Measurements from ENCODE around the gene BHLHE23. TPM values are rescaled to one million over a fixed set of nuclear protein-coding genes. Genes with fewer than 3 reads are reported as not detected.

The BHLHE23 gene
- total RNA-seq (2012; rRNA removed), result not detected in 2 replicates

GRCh38 chr20:63006540-63007359, at the start of gene BHLHE23:
BHLHE23 (minus strand) TSS chr20:63006964; CDS start chr20:63006774, 190 bp downstream.
- H3K9ac ChIP-seq (ENCODE audit: low read depth, low read length), result no peak within 1 kb of the TSS

GRCh38 chr20:63055575-63056235, 48.9 kb upstream of the BHLHE23 start:
- H3K9ac ChIP-seq (ENCODE audit: low read depth, low read length), result no peak overlapping the region
- no peak overlapping the region for H3K4me2 ChIP-seq (ENCODE audit: low read length)
- no peaks in the 10 kb centered on the region for H3K36me3 ChIP-seq (ENCODE audit: insufficient read depth, low read length)
- no peaks in the 10 kb centered on the region for H3K4me1 ChIP-seq (ENCODE audit: control insufficient read depth, insufficient read depth, low read length)
- no peaks in the 10 kb centered on the region for H3K9me3 ChIP-seq (replicated peaks; ENCODE audit: low read length)
- H3K4me3 ChIP-seq (ENCODE audit: low read length), result no peak overlapping the region
- peaks cover 52% of the 10 kb centered on the region for H3K27me3 ChIP-seq (ENCODE audit: control insufficient read depth, insufficient read depth, low read length)

More at GRCh38 chr20:63006540-63007359, at the start of gene BHLHE23:
- Histone ChIP-seq H3K36me3 (ENCODE audit: insufficient read depth, low read length) (no peaks in the 10 kb centered on the region), H3K27me3 (ENCODE audit: control insufficient read depth, insufficient read depth, low read length) (peaks cover 93% of the 10 kb centered on the region), H3K4me3 (ENCODE audit: low read length) (no peak within 1 kb of the TSS), H3K9me3 (replicated peaks; ENCODE audit: low read length) (no peaks in the 10 kb centered on the region), H3K4me2 (ENCODE audit: low read length) (no peak within 1 kb of the TSS), H3K4me1 (ENCODE audit: control insufficient read depth, insufficient read depth, low read length) (no peaks in the 10 kb centered on the region)

DNA sequence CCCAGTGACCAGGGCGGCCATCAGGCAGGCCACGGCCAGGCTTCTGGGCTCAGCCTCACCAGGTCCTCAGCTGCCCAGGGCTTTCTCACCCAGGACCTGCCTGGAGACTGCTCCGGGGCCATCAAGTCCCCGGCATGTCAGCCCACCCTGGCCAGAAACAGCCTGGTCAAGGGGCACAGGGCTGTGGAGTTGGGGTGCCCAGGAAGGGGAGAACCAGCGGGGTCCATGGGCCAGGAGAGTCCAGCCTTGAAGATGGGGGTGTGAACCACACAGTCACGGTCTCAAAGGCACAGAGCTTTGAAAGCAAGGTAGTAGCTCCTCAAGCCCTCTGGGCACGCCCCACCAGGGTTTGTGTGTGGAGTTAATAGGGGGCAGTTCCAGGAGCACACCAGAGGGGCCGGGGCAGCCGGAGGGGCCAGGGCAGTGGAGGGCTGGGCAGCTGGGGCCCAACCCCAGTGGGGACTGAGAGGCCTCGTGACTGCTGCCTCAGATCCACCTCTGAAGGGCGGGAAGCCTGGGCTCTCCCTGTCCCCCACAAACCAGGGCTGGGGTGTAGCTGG, 48.0 kb upstream of the BHLHE23 start:
- H3K27me3 ChIP-seq (ENCODE audit: control insufficient read depth, insufficient read depth, low read length), result peaks cover 55% of the 10 kb centered on the region
- H3K4me3 ChIP-seq (ENCODE audit: low read length), result no peak overlapping the region
- no peak overlapping the region for H3K4me2 ChIP-seq (ENCODE audit: low read length)
- H3K9ac ChIP-seq (ENCODE audit: low read depth, low read length), result no peak overlapping the region
- H3K9me3 ChIP-seq (replicated peaks; ENCODE audit: low read length), result no peaks in the 10 kb centered on the region
- H3K4me1 ChIP-seq (ENCODE audit: control insufficient read depth, insufficient read depth, low read length), result no peaks in the 10 kb centered on the region
- H3K36me3 ChIP-seq (ENCODE audit: insufficient read depth, low read length), result no peaks in the 10 kb centered on the region

DNA sequence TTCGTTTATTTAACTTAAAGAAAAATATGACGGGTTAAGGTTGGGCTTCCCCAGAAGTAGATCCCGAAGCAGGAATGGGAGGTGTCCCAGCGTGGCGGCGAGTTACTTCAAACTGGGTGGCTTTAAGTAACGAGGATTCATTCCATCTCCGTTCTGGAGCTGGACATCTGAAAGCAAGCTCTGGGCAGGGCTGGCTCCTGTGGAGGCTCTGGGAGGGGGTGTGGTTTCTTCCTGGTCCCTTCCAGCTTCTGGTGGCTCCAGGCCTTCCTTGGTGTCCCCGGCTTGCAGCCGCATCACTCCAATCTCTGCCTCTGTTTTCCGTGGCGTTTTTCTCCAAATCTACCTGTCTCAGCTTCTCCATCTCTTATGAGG, 47.3 kb upstream of the BHLHE23 start:
- H3K9me3 ChIP-seq (replicated peaks; ENCODE audit: low read length), result no peaks in the 10 kb centered on the region
- no peak overlapping the region for H3K4me3 ChIP-seq (ENCODE audit: low read length)
- H3K4me1 ChIP-seq (ENCODE audit: control insufficient read depth, insufficient read depth, low read length), result no peaks in the 10 kb centered on the region
- no peak overlapping the region for H3K9ac ChIP-seq (ENCODE audit: low read depth, low read length)
- H3K4me2 ChIP-seq (ENCODE audit: low read length), result no peak overlapping the region
- H3K36me3 ChIP-seq (ENCODE audit: insufficient read depth, low read length), result no peaks in the 10 kb centered on the region
- peaks cover 55% of the 10 kb centered on the region for H3K27me3 ChIP-seq (ENCODE audit: control insufficient read depth, insufficient read depth, low read length)

DNA sequence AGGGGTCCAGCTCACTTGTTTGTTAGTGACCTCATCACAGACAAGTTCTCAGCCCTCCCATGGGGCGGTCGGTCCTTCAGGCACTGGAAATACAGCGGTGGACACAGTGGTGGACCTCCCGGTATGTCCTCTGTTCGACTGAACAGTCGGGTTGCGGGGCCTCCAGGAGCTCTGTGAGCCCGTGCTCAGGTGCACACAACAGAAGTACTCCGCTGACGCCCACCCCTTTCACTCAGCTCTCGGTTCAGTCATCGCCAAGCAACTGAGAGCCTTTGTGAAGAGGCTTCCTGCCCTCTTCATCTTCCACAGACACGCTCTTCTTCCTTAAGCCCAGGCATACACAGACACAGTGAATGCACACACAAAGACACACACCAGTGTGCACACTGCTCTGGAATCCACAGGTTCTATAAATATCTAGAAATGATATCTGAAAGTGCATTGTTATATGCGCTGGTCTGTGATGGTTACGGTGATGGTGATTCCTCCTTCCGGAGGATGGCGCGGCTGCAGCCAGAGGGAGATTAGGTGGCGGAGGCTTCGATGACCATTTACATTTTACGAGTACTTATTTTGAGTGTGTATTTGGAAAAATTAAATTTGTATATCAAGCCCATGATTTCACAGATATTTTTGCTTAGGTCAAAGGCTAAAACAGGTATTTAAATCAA, 46.8 kb upstream of the BHLHE23 start:
- Histone ChIP-seq H3K4me2 (ENCODE audit: low read length) (no peak overlapping the region), H3K4me1 (ENCODE audit: control insufficient read depth, insufficient read depth, low read length) (no peaks in the 10 kb centered on the region), H3K9ac (ENCODE audit: low read depth, low read length) (no peak overlapping the region), H3K4me3 (ENCODE audit: low read length) (no peak overlapping the region), H3K27me3 (ENCODE audit: control insufficient read depth, insufficient read depth, low read length) (peaks cover 50% of the 10 kb centered on the region), H3K9me3 (replicated peaks; ENCODE audit: low read length) (no peaks in the 10 kb centered on the region), H3K36me3 (ENCODE audit: insufficient read depth, low read length) (no peaks in the 10 kb centered on the region)

DNA sequence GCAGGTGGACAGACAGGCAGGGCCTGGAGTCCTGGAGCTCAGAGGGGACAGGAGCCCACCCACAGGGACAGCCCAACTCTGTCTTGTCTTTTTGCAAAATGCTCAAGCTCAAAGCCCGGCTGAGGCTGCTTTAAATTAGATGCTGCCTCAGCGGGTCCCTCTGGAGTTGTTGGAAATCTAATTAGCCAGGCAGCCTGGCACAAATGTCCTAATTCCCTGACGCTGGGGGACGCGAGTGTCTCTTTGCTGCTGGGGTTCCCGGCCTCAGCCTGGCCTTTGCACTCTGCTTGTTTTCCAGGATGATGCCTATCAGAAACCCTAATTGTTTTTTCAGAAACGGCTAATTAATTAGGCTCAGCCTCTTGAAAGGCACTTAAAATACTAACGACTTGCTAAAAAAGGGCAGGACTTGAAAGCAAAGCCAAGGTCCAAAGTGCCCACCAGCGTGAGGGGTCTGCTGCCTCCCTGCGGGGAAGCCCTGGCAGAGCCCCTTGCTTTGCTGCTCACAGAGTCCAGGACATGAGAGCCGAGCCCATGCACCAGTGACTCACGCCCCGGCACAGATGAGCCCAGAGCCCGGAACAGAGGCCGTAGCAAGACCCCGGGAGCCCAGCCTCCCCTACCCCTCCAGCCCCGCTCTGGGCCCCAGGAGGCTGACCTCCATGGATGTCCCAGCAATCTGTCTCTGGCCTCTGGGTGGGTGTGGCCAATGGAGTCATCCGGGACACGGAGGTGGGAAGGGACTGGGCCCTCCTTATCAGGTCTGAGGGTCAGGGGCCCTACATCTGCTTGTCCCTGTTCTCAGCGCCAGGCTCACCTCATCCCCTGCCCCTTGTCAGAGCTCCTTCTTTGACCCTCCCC, 46.0 kb upstream of the BHLHE23 start:
- H3K36me3 ChIP-seq (ENCODE audit: insufficient read depth, low read length), result no peaks in the 10 kb centered on the region
- H3K9me3 ChIP-seq (replicated peaks; ENCODE audit: low read length), result no peaks in the 10 kb centered on the region
- peaks cover 42% of the 10 kb centered on the region for H3K27me3 ChIP-seq (ENCODE audit: control insufficient read depth, insufficient read depth, low read length)
- H3K4me1 ChIP-seq (ENCODE audit: control insufficient read depth, insufficient read depth, low read length), result no peaks in the 10 kb centered on the region
- no peak overlapping the region for H3K4me2 ChIP-seq (ENCODE audit: low read length)
- no peak overlapping the region for H3K9ac ChIP-seq (ENCODE audit: low read depth, low read length)
- H3K4me3 ChIP-seq (ENCODE audit: low read length), result no peak overlapping the region

DNA sequence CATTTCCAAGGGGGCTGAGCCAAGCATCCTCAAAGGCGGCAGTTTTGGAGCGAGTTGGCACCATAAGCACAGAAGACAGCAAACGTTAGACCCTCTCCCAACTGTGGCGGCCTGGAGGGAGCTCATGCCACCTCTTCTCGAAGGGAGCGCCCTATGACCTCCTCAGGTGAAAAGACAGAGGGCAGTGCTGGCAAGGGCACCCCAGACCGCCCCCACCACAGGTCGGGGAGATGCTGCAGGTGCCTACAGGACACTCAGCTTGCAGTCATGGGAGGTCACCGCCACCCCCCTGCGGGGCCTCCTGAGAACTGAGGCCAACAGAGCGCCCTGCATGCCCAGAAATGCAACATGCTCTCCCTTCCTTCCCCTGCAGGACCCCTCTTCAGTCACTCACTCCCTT, 45.1 kb upstream of the BHLHE23 start:
- Histone ChIP-seq H3K36me3 (ENCODE audit: insufficient read depth, low read length) (no peaks in the 10 kb centered on the region), H3K4me2 (ENCODE audit: low read length) (no peak overlapping the region), H3K4me3 (ENCODE audit: low read length) (no peak overlapping the region), H3K9me3 (replicated peaks; ENCODE audit: low read length) (no peaks in the 10 kb centered on the region), H3K4me1 (ENCODE audit: control insufficient read depth, insufficient read depth, low read length) (no peaks in the 10 kb centered on the region), H3K27me3 (ENCODE audit: control insufficient read depth, insufficient read depth, low read length) (peaks cover 49% of the 10 kb centered on the region), H3K9ac (ENCODE audit: low read depth, low read length) (no peak overlapping the region)

DNA sequence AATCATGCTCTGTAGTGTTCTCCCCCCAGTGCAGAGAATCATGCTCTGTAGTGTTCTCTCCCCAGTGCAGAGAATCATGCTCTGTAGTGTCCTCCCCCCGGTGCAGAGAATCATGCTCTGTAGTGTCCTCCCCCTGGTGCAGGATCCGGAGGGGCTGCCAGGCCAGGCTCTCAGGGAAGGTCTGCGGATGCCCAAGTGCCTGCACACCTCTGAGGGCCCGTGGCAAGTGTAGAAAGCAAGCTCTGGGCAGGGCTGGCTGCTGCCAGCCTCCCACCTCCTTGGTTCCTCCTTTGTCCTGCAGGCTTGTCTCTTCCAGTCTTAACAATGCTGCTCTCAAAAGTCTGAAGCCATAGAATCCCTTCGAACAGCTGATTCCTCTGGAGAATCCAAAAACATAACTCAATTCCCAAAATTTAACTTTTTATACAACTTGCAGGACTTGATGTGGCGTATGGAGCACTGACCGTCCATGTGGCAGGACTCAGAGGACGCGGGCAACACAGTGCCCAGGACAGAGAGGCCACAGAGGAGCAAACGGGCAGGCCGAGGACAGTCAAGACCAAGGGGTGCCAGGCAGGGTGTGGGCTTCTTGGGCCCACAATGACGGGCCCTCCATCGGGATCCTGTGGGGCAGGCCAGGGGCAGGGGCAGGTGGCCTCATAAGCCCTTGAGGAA, 44.6 kb upstream of the BHLHE23 start:
- Histone ChIP-seq H3K27me3 (ENCODE audit: control insufficient read depth, insufficient read depth, low read length) (peaks cover 54% of the 10 kb centered on the region), H3K9me3 (replicated peaks; ENCODE audit: low read length) (no peaks in the 10 kb centered on the region), H3K4me2 (ENCODE audit: low read length) (no peak overlapping the region), H3K4me1 (ENCODE audit: control insufficient read depth, insufficient read depth, low read length) (no peaks in the 10 kb centered on the region), H3K4me3 (ENCODE audit: low read length) (no peak overlapping the region), H3K9ac (ENCODE audit: low read depth, low read length) (no peak overlapping the region), H3K36me3 (ENCODE audit: insufficient read depth, low read length) (no peaks in the 10 kb centered on the region)

- H3K4me1 ChIP-seq (ENCODE audit: control insufficient read depth, insufficient read depth, low read length), result no peaks in the 10 kb centered on the region
- H3K36me3 ChIP-seq (ENCODE audit: insufficient read depth, low read length), result no peaks in the 10 kb centered on the region
- peaks cover 56% of the 10 kb centered on the region for H3K27me3 ChIP-seq (ENCODE audit: control insufficient read depth, insufficient read depth, low read length)
- H3K4me3 ChIP-seq (ENCODE audit: low read length), result no peak overlapping the region
- H3K9me3 ChIP-seq (replicated peaks; ENCODE audit: low read length), result no peaks in the 10 kb centered on the region
- no peak overlapping the region for H3K4me2 ChIP-seq (ENCODE audit: low read length)
- H3K9ac ChIP-seq (ENCODE audit: low read depth, low read length), result no peak overlapping the region
Observed at GRCh38 chr20:63050406-63050805, 43.6 kb upstream of the BHLHE23 start.

DNA sequence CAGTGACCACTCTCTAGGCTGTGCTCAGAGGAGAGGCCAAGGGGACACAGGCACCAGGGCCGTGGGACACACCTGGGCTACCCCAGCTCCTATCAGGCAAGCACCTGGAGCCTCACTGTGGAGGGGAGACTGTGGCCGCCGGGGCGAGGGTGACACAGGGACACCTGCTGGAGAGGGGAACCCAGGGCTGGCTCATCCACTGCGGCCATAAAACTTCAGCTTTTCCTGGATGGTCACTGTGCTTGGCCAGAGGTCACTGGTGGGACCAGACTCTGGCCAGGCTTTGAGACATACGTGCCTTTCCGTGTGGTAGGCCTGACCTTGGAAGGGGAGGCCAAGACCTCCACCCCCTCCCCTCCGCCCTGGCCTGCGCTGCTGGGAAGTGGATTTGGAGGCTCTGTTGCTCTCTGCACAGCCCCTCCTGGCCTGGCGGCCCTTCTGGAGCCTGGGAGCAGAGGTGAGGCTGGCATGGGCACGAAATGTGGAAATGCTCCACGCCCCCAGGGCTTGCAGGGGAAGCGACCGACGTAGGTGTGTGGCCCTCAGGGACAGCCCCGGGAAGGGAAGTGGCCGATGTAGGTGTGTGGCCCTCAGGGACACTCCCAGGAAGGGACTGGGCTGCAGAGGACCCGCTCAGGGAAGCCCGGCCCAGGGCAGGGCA, 42.9 kb upstream of the BHLHE23 start:
- Histone ChIP-seq H3K4me3 (ENCODE audit: low read length) (no peak overlapping the region), H3K9ac (ENCODE audit: low read depth, low read length) (no peak overlapping the region), H3K4me2 (ENCODE audit: low read length) (no peak overlapping the region), H3K4me1 (ENCODE audit: control insufficient read depth, insufficient read depth, low read length) (no peaks in the 10 kb centered on the region), H3K36me3 (ENCODE audit: insufficient read depth, low read length) (no peaks in the 10 kb centered on the region), H3K27me3 (ENCODE audit: control insufficient read depth, insufficient read depth, low read length) (peaks cover 56% of the 10 kb centered on the region), H3K9me3 (replicated peaks; ENCODE audit: low read length) (no peaks in the 10 kb centered on the region)

Data from skeletal muscle satellite cell (primary cell).